Prostate gland (tissue), 2 donors: ENCODE measurements around the gene HIF1A.

Experiments used
- POLR2A ChIP-seq: fragments of 450-650 bp; IDR thresholded peaks from one replicate; pipeline ENCODE4 v1.6.1; 2016; ENCODE audit warnings: antibody characterized with exemption, mild to moderate bottlenecking
- POLR2AphosphoS5 ChIP-seq: sonication (generic); formaldehyde crosslinking; IDR thresholded peaks from one replicate; pipeline ENCODE4 v1.6.1; 2017; ENCODE audit warnings: antibody characterized with exemption
- TF ChIP-seq, protein P1 (sequence below), 4 experiments: fragments of 200-600 bp in 2 of 4; fragments of 450-650 bp in 2 of 4; sonication (generic) in 2 of 4; IDR thresholded peaks; 1 replicate in 3 of 4; 2 replicates in 1 of 4; pipeline ENCODE4 v1.5.1; 2016 to 2019; ENCODE audit warnings: antibody characterized with exemption in 4 of 4, mild to moderate bottlenecking in 2 of 4, moderate library complexity in 2 of 4

DNA sequence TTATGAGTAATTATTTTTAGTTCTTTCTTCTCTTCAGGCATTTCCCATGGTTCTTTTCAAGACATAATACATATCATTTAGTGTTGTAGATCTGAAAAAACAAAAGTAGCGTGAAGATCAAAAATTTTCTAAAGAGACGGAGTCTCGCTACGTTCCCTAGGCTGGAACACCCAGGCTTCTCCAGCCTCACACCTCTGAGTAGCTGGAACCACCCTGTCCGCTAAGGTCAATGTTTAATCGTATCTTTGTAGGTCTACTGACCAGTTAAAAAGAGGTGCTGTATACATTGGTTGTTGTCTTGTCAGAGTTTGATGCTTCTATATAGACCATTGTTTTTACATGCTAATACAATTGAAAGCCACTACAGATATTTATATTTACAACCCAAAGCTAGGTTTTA, 1.3 kb upstream of the HIF1A start:
- TF ChIP-seq, protein P1, sequence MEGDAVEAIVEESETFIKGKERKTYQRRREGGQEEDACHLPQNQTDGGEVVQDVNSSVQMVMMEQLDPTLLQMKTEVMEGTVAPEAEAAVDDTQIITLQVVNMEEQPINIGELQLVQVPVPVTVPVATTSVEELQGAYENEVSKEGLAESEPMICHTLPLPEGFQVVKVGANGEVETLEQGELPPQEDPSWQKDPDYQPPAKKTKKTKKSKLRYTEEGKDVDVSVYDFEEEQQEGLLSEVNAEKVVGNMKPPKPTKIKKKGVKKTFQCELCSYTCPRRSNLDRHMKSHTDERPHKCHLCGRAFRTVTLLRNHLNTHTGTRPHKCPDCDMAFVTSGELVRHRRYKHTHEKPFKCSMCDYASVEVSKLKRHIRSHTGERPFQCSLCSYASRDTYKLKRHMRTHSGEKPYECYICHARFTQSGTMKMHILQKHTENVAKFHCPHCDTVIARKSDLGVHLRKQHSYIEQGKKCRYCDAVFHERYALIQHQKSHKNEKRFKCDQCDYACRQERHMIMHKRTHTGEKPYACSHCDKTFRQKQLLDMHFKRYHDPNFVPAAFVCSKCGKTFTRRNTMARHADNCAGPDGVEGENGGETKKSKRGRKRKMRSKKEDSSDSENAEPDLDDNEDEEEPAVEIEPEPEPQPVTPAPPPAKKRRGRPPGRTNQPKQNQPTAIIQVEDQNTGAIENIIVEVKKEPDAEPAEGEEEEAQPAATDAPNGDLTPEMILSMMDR (IDR thresholded peaks at IDR 0.05): no peak
- TF ChIP-seq POLR2A: no peak
- no peak for TF ChIP-seq POLR2AphosphoS5
